HG03175 (cell line): ENCODE results near the gene GANAB.
"Not testable (repeated sequence)": the region's sequence is repeated elsewhere in the genome, so short reads cannot be mapped to it uniquely, and the experiment has no call there.

ENCODE experiments used
- ATAC-seq: cut with Tn5 transposase; IDR thresholded peaks from one replicate; pipeline ENCODE4 v1.9.1; 2021; ENCODE audit warnings: mild to moderate bottlenecking, moderate library complexity; ENCODE audit not compliant: unreplicated experiment

GANAB gene

DNA sequence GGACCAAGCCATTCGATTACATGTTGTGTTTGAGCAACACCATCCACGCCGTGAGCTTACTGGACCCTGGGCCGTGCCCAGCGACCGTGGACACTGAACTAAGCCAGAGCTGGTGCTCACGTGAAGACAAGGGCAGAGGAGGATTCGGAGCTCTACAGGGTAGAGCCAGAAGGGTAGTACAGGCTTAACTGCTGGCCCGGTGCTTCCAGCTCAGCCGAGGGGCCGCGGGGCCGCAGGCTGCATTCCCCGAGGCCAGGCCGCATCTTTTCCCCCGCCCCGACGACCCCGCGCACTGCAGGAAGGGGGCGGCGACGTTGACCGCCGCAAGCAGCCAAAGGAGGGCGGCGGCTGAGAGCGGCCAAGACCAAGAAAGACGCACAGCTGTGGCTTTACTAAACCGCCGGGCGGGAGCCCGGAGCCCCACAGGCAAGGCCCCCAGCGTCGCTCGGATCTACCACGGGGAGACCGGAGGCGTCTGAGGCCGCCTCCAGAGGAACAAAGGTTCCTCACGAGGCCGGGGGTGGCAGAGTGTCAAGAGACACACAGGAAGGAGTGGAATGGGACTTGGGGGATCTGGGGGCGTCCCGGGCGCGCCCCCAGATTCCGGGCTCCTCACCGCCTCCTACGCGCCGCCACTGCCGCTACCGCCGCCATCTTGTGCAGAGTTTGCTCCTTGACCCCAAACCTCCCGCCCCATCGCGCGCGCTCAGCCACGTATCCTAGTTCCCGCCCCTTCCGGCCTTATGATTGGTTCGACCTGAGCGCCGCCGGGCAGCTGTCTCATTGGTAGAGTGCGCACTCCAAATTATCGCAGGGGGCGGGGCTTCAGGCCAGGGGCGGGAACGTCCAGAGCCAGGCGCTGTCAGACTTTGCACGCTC lies at the start of gene GANAB:
TSS of gene GANAB (minus strand) at position 668 of the 879 bp plus-strand sequence. CDS start at position 654, 14 bp downstream.
- ATAC-seq, result peak; percentile 97

GRCh38 chr11:62694455-62695167 lies 48.2 kb upstream of the GANAB start:
- no peak for ATAC-seq

GRCh38 chr11:62693624-62694023 lies 47.2 kb upstream of the GANAB start:
- not testable (repeated sequence) for ATAC-seq

DNA sequence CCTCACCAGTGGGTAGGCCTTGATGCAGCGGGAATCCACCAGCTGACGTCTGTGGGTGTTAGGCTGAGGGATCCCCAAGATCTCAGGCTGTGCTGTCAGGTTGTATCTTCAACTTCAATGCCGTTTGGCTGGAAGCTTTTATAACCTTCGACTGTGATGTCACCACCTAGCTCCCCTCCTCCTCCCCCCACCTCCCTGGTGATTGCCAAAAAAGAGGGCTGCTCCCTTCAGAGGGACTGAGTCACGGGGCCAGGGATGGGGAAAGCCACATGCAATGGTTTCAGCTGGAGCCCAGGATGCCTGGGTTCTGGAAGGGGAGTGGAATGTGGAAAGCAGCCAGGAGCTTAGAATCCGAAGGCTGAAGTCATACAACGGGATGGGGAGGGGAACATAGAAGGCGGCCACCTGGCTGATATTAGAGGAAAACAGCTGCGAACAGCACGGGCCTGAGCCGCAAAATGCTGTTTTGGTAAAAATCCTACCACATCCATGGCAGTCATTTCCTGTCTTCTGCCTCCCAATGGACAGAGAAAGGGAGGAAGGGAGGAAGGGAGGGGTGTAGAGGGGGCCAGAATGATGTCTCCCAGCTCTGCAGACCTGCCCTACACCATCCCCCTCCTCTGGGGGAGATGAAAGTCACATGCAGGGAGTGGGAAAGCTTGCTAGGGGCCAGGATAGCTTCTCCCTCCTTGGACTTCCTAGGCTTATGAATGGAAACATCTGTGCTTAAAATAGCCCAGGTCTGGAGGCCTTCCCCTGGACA lies 43.2 kb upstream of the GANAB start, which contains the start of gene LRRN4CL:
TSS of gene LRRN4CL (minus strand) at position 110 of the 763 bp plus-strand sequence. CDS start 1,022 bp downstream, outside the sequence.
- ATAC-seq, result no peak

GRCh38 chr11:62688491-62688890 lies 42.1 kb upstream of the GANAB start:
- ATAC-seq, result no peak

- no peak for ATAC-seq
These were observed 41.3 kb upstream of the GANAB start for GRCh38 chr11:62687508-62688396.

DNA sequence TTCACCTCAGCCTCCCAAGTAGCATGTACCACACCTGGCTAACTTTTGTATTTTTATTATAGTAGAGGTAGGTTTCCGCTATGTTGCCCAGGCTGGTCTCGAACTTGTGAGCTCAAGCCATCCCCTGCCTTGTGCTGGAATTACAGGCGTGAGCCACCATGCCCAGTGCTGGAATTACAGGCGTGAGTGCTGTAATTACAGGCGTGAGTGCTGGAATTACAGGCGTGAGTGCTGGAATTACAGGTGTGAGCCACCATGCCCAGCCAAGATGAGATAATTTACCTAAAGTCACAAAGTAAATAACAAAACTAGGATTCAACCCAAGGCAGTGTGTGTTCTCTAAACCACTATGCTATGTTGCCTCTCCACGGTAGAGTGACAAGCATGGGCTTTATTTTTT lies 36.1 kb upstream of the GANAB start:
- no peak for ATAC-seq

- ATAC-seq, result peak; percentile 64
These were observed 34.4 kb upstream of the GANAB start for GRCh38 chr11:62680825-62681240.

DNA sequence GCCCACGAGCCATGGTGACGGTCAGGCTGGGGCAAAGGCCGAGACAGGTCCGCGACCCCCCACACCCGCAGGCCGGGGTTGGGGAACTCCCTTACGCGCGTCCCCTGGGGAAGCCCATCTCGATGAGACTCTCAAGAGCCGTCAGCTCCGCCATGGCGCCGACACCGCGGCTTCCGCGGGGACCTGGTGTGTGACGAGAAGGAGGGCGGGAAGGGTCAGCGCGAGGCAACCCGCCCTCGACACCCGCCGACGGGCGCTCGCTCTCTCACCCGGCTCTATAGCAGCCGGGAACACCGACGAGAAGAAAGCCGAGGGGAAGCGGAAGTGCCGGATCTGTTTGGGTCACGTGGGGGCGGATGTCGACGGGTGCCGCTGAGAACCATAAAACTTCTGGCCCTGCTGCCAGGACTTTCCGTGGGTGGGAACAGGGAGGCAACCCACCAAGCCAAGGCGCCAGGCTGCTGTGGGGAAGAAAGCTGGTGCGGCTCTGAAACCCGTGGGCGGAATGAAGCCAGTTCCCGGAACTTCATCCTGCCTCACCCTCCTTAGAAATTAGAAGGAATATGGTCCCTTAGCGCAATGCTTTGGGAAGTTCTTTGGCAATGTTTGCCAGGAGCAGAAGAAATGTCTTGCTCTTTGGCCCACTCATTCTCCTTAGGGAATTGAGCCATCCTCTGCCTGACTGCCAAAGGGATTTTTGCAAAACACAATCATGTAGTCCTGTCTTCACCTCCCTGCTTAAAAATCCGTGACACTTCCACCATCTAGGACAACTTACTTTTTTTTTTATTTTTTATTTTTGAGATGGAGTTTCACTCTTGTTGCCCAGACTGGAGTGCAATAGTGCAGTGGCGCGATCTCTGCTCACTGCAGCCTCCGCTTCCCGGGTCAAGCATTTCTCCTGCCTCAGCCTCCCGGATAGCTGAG lies 32.6 kb upstream of the GANAB start, which contains the start of gene UBXN1:
TSS of gene UBXN1 (minus strand) at position 304 of the 927 bp plus-strand sequence. CDS start at position 154, 150 bp downstream.
- ATAC-seq, result peak; percentile 75

GRCh38 chr11:62678433-62678769 lies 32.0 kb upstream of the GANAB start:
- no peak for ATAC-seq

GRCh38 chr11:62677714-62678113 lies 31.3 kb upstream of the GANAB start:
- no peak for ATAC-seq

- ATAC-seq, result no peak
These were observed 30.7 kb upstream of the GANAB start for GRCh38 chr11:62677156-62677555.

DNA sequence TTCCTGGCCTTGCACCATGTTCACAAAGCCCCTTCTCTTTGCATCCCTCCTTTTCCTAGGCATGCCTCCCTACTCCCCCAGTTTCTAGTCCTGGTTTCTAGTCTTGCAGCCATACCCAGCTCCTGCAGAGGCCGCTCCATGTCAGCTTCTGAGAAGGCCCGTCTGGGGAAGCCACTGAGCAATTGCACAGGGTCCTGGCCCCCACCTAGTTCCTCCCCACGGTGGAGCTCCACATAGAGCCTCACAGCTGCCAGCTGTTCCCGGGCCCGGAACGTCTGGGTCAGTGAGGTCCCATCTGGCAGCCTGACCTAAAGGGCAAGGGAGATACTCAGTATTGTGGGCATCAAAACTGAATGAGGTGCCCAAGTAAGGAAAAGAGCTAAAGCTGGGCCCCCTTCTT lies 30.3 kb upstream of the GANAB start:
- no peak for ATAC-seq

GRCh38 chr11:62675415-62675814 lies 29.0 kb upstream of the GANAB start:
- not testable (repeated sequence) for ATAC-seq

DNA sequence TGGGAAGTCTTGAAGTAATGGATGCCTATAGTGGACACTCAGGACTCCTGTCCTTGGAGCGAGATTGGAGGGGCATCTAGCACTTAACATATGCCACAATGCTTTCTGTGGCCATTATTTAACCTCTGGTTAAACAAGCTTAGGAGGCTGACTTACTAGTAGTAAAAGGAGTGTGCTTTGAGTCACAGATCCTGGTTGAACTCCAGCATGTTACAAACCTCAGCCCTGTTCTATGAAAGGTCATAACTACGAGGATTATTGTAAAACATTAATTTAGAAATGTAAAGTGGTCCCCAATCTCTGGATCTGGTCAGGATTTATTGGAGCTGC lies 26.7 kb upstream of the GANAB start:
- no peak for ATAC-seq

DNA sequence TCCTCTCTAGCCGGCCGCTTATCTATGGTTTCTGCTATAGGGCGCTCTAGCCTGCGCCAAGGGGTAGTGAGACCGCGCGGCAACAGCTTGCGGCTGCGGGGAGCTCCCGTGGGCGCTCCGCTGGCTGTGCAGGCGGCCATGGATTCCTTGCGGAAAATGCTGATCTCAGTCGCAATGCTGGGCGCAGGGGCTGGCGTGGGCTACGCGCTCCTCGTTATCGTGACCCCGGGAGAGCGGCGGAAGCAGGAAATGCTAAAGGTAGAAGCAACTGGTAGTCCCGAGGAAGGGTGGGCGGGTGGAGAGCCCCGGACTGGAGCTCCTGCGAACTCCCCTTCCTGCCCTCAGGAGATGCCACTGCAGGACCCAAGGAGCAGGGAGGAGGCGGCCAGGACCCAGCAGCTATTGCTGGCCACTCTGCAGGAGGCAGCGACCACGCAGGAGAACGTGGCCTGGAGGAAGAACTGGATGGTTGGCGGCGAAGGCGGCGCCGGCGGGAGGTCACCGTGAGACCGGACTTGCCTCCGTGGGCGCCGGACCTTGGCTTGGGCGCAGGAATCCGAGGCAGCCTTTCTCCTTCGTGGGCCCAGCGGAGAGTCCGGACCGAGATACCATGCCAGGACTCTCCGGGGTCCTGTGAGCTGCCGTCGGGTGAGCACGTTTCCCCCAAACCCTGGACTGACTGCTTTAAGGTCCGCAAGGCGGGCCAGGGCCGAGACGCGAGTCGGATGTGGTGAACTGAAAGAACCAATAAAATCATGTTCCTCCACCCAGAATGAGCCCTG lies 25.4 kb upstream of the GANAB start, which contains the start of the genes LBHD1 and UQCC3:
TSS of gene LBHD1 (minus strand) at position 660 of the 782 bp plus-strand sequence. CDS start 2,236 bp downstream, outside the sequence.
TSS of gene UQCC3 (plus strand) at position 66 of the 782 bp plus-strand sequence. CDS start at position 139, 73 bp downstream.
- ATAC-seq, result peak; percentile 72

GRCh38 chr11:62671236-62671607 lies 24.8 kb upstream of the GANAB start:
- peak; percentile 4 for ATAC-seq
